IPS-15b (cell line): ENCODE data around the gene SCAF11.

Experiments
- H3K27me3 ChIP-seq: one replicate; pipeline ENCODE4 v1.6.1; 2013; ENCODE audit warnings: low read length; ENCODE audit not compliant: control insufficient read depth, insufficient read depth
- H3K36me3 ChIP-seq: one replicate; pipeline ENCODE4 v1.6.1; 2013; ENCODE audit warnings: low read length; ENCODE audit not compliant: control insufficient read depth, insufficient read depth
- H3K4me1 ChIP-seq: one replicate; pipeline ENCODE4 v1.6.1; 2013; ENCODE audit warnings: mild to moderate bottlenecking, low read length; ENCODE audit not compliant: control insufficient read depth, insufficient read depth
- H3K4me3 ChIP-seq: one replicate; pipeline ENCODE4 v1.5.1; 2013; ENCODE audit warnings: low read depth, low read length
- H3K9ac ChIP-seq: one replicate; pipeline ENCODE4 v1.6.1; 2013; ENCODE audit warnings: low read depth, mild to moderate bottlenecking, low read length
- H3K9me3 ChIP-seq: one replicate; pipeline ENCODE4 v1.6.1; 2013; ENCODE audit warnings: mild to moderate bottlenecking, low read length; ENCODE audit not compliant: control insufficient read depth, insufficient read depth

The SCAF11 gene

DNA sequence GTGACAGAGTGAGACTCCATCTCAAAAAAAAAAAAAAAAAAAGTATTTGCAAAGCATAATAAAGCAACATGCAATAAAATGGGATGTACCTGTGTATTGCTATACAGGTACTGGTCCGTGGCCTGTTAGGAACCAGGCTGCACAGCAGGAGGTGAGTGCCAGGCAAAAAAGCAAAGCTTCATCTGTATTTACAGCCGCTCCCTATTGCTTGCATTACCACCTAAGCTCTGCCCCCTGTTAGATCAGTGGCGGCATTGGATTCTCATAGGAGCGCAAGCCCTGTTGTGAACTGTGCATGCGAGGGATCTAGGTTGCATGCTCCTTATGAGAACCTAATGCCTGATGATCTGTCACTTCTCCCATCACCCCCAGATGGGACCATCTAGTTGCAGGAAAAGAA, 113.3 kb downstream of the SCAF11 start:
- H3K4me1 ChIP-seq: no peaks in the 10 kb centered on the region
- no peak overlapping the region for H3K4me3 ChIP-seq
- no peaks in the 10 kb centered on the region for H3K9me3 ChIP-seq
- no peak overlapping the region for H3K9ac ChIP-seq
- no peaks in the 10 kb centered on the region for H3K27me3 ChIP-seq
- peaks cover 5% of the 10 kb centered on the region for H3K36me3 ChIP-seq

DNA sequence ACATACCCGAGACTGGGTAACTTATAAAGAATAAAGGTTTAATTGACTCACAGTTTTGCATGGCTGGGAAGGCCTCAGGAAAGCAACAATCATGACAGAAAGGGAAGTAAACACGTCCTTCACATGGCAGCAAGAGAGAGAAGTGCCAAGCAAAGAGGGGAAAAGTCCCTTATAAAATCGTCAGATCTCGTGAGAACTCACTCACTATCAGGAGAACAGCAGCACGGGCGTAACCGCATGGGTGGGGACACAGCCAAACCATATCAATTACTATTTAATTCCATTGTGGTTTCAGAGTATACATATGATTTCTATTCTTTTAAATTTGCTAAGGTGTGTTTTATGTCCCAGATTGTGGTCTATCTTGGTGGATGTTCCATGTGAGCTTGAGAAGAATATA, 117.9 kb downstream of the SCAF11 start:
- H3K4me1 ChIP-seq: no peaks in the 10 kb centered on the region
- H3K4me3 ChIP-seq: no peak overlapping the region
- no peak overlapping the region for H3K9ac ChIP-seq
- H3K36me3 ChIP-seq: peaks cover 3% of the 10 kb centered on the region
- no peaks in the 10 kb centered on the region for H3K9me3 ChIP-seq
- H3K27me3 ChIP-seq: no peaks in the 10 kb centered on the region
